MCF 10A (cell line): ENCODE measurements around the gene CMTM8. TPM values are rescaled to one million over a fixed set of nuclear protein-coding genes. Genes with fewer than 3 reads are reported as not detected.

Experiments
- BruUV-seq: library from RNA; stranded (reverse); fragments of 400-500 nt; replicated peaks from 2 replicates; lab custom pipeline; 2021; lab: Mats Ljungman, UMichigan
- CTCF ChIA-PET: fragments of 300-600 bp; sonication (Branson Sonifier 250); formaldehyde crosslinking; extraction: SDS; loops from one replicate; lab custom pipeline; 2021; ENCODE audit warnings: antibody characterized with exemption, inconsistent platforms; lab: Yijun Ruan, JAX
- POLR2A ChIA-PET: fragments of 300-600, 350-650 bp; sonication (Branson Sonifier 250); formaldehyde crosslinking; extraction: SDS; loops from one replicate; lab custom pipeline; 2020; ENCODE audit warnings: antibody characterized with exemption, inconsistent platforms; lab: Yijun Ruan, JAX
- DNase-seq: peaks from one replicate; pipeline ENCODE4 v3.0.0-alpha.2; 2018; ENCODE audit not compliant: unreplicated experiment
- H3K27ac Mint-ChIP-seq: one replicate; pipeline ENCODE4 v1.8.0; 2022; ENCODE audit warnings: mild to moderate bottlenecking, low read depth, mixed read lengths; ENCODE audit not compliant: unreplicated experiment
- H3K27me3 Mint-ChIP-seq: one replicate; pipeline ENCODE4 v1.8.0; 2022; ENCODE audit warnings: mixed read lengths; ENCODE audit not compliant: insufficient read depth, unreplicated experiment
- H3K36me3 Mint-ChIP-seq: one replicate; pipeline ENCODE4 v1.8.0; 2022; ENCODE audit warnings: mild to moderate bottlenecking, moderate library complexity, mixed read lengths; ENCODE audit not compliant: insufficient read depth, unreplicated experiment
- H3K4me1 Mint-ChIP-seq: one replicate; pipeline ENCODE4 v1.8.0; 2022; ENCODE audit warnings: mixed read lengths; ENCODE audit not compliant: insufficient read depth, unreplicated experiment
- H3K4me3 Mint-ChIP-seq: one replicate; pipeline ENCODE4 v1.8.0; 2022; ENCODE audit warnings: mild to moderate bottlenecking, moderate library complexity, mixed read lengths; ENCODE audit not compliant: unreplicated experiment
- H3K9me3 Mint-ChIP-seq: one replicate; pipeline ENCODE4 v1.8.0; 2022; ENCODE audit warnings: mixed read lengths; ENCODE audit not compliant: unreplicated experiment
- intact Hi-C: fragments of 100-400 bp; cut with micrococcal nuclease; formaldehyde crosslinking; loops from 2 replicates; pipeline ENCODE4 v1.14.1; 2022
- total RNA-seq: library from RNA; stranded (reverse); gene quantifications from 2 replicates; pipeline ENCODE4 v1.2.3, GENCODE V29; 2022
- TF ChIP-seq, protein P1 (sequence below): fragments of 200-600 bp; IDR thresholded peaks from one replicate; pipeline ENCODE4 v1.8.0; 2022; ENCODE audit warnings: antibody characterized with exemption, mild to moderate bottlenecking; ENCODE audit not compliant: unreplicated experiment

Gene CMTM8
- total RNA-seq, 1 experiment from 2014 or later, result 3.8 TPM

DNA sequence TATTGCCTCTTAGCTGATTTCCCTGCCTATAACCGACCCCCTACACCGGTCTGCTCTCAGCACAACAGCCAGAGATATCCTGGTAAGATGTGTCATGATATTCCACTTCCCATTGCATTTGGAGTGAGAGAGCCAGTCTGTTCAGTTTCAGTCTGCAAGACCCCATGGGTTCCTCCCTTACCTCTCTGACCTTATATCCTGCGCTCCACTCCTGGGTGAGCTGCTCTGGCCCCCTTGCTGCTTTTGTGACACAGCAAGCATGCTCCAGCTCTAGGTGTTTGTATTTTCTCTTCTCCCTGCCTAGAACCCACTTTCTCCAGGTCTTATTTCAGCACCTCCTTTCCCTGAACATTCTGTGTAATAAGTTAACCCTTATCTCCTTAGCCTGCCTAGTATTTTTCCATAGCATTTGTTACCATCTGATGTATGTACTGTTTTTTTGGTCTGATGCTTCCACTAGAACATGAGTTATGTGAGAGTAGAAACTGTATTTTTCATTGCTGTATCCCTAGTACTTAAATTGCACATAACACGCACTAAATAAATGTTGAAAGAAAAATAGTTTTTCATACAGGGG lies 44.2 kb downstream of the CMTM8 start:
- intact Hi-C loops, result no loop called here
- ChIA-PET POLR2A (no interaction called here), CTCF (interaction anchor here (1.1 to 1.2 kb wide), 2 partner anchors 40 to 187 kb away, joined by 3 to 5 read pairs; no protein-coding TSS in a partner anchor)
- DNase-seq, result no peak
- no peaks in the 10 kb centered on the region for H3K27me3 Mint-ChIP-seq
- no peak overlapping the region for H3K27ac Mint-ChIP-seq
- no peaks in the 10 kb centered on the region for H3K9me3 Mint-ChIP-seq
- no peak overlapping the region for H3K4me3 Mint-ChIP-seq
- peaks cover 13% of the 10 kb centered on the region for H3K4me1 Mint-ChIP-seq
- H3K36me3 Mint-ChIP-seq, result no peaks in the 10 kb centered on the region
- TF ChIP-seq, protein P1, sequence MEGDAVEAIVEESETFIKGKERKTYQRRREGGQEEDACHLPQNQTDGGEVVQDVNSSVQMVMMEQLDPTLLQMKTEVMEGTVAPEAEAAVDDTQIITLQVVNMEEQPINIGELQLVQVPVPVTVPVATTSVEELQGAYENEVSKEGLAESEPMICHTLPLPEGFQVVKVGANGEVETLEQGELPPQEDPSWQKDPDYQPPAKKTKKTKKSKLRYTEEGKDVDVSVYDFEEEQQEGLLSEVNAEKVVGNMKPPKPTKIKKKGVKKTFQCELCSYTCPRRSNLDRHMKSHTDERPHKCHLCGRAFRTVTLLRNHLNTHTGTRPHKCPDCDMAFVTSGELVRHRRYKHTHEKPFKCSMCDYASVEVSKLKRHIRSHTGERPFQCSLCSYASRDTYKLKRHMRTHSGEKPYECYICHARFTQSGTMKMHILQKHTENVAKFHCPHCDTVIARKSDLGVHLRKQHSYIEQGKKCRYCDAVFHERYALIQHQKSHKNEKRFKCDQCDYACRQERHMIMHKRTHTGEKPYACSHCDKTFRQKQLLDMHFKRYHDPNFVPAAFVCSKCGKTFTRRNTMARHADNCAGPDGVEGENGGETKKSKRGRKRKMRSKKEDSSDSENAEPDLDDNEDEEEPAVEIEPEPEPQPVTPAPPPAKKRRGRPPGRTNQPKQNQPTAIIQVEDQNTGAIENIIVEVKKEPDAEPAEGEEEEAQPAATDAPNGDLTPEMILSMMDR, result no peak
- no TSS peak for BruUV-seq

- Mint-ChIP-seq H3K36me3 (no peaks in the 10 kb centered on the region), H3K4me3 (no peak overlapping the region), H3K27ac (no peak overlapping the region)
Measured at GRCh38 chr3:32283304-32283703, 44.8 kb downstream of the CMTM8 start.

DNA sequence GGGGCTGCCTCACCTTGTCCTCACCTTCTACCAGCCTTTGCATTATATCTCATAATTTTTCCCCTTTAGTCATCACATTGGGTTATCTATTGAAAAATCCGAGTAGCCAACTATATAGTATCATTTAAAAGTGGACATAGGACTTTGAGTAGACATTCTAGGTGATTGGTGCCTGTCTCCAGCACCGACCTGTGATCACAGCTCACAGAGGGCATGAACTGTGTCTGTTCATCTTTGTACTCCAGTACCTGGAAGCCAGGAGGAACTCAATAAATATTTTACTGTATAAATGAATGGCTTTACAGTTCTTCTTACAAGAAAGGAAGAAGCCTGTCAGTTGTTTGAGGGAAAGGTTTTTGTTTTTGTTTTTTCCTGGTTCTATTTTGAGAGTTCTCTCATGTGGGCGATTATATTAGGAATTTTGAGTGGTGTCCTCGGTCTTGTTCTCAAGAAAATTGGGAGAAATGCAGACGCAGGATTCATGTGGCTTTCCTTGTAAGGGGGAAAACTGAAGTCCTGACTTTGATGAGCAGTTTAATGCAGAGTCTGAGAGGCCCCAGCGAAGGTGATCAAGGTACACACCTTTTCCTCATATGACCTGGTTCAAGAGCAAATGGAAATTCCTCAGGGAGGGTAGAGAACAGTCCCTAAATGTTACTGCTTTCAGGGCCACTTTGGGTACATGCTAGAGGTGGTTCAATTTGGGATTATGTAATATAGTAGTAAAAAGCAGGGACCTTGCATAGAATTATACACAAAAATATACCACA lies 46.1 kb downstream of the CMTM8 start:
- no TSS peak for BruUV-seq
- Mint-ChIP-seq H3K9me3 (no peaks in the 10 kb centered on the region), H3K4me1 (peaks cover 5% of the 10 kb centered on the region), H3K27me3 (no peaks in the 10 kb centered on the region), H3K4me3 (no peak overlapping the region), H3K36me3 (no peaks in the 10 kb centered on the region), H3K27ac (no peak overlapping the region)
- TF ChIP-seq, protein P1, result no peak
- ChIA-PET CTCF (interaction anchor here (0.6 to 0.9 kb wide), 2 partner anchors 13 to 107 kb away, joined by 3 to 4 read pairs; no protein-coding TSS in a partner anchor), POLR2A (interaction anchor here (0.6 kb wide), 3 partner anchors 9 to 398 kb away, joined by 3 to 4 read pairs (median 3); no protein-coding TSS in a partner anchor)
- DNase-seq, result no peak
- intact Hi-C loops, result no loop called here

More at GRCh38 chr3:32283304-32283703, 44.8 kb downstream of the CMTM8 start:
- Mint-ChIP-seq H3K27me3 (no peaks in the 10 kb centered on the region), H3K9me3 (no peaks in the 10 kb centered on the region), H3K4me1 (peaks cover 10% of the 10 kb centered on the region)
- no TSS peak for BruUV-seq
- DNase-seq, result no peak
- TF ChIP-seq, protein P1, result no peak
- CTCF ChIA-PET, result interaction anchor here (0.9 to 1.2 kb wide), 2 partner anchors 106 to 186 kb away, joined by 3 to 4 read pairs; no protein-coding TSS in a partner anchor
- intact Hi-C loops, result no loop called here
- POLR2A ChIA-PET, result no interaction called here

DNA sequence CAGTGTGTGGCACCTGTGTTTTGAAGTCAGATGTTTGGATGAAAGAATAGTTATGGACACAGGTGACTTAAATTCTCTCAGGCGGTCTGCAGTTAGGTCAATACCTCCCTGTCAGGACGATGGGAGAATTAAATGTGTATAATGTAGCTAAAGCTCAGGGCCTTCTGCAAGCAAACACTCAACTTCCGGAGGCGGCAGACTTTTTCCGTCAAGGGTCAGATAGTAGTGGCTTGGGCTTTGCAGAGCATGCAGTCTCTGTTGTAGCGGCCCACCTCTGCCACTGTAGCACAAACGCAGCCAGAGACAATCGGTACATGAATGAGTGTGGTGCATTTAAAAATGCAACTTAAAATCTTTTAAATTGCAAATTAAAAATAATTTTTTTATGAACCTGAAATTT lies 47.4 kb downstream of the CMTM8 start:
- CTCF ChIA-PET, result interaction anchor here (0.6 to 3.5 kb wide), 4 partner anchors 9 to 398 kb away, joined by 3 to 20 read pairs (median 4); no protein-coding TSS in a partner anchor
- no peak overlapping the region for H3K27ac Mint-ChIP-seq
- no peaks in the 10 kb centered on the region for H3K27me3 Mint-ChIP-seq
- no peaks in the 10 kb centered on the region for H3K36me3 Mint-ChIP-seq
- intact Hi-C loops, result no loop called here
- H3K4me1 Mint-ChIP-seq, result no peaks in the 10 kb centered on the region
- POLR2A ChIA-PET, result no interaction called here
- no peak overlapping the region for H3K4me3 Mint-ChIP-seq
- BruUV-seq, result no TSS peak
- TF ChIP-seq, protein P1, result no peak
- DNase-seq, result no peak
- H3K9me3 Mint-ChIP-seq, result no peaks in the 10 kb centered on the region
